CD8-positive, alpha-beta memory T cell (primary cell): ENCODE results near the gene PGAM4. TPM values are rescaled to one million over a fixed set of nuclear protein-coding genes. Genes with fewer than 3 reads are reported as not detected.
"Not testable (repeated sequence)": the region's sequence is repeated elsewhere in the genome, so short reads cannot be mapped to it uniquely, and the experiment has no call there.

ENCODE experiments used
- CTCF ChIA-PET: fragments of 350-600 bp; sonication (Branson Sonifier 250); formaldehyde crosslinking; loops from one replicate; lab custom pipeline; 2021; ENCODE audit warnings: antibody characterized with exemption; lab: Charles Lee
- POLR2A ChIA-PET: fragments of 350-600 bp; sonication (Branson Sonifier 250); formaldehyde crosslinking; loops from one replicate; lab custom pipeline; 2021; ENCODE audit warnings: antibody characterized with exemption; lab: Charles Lee
- DNase-seq, 5 donors: peaks; one replicate each; pipeline versions ENCODE4 v3.0.0 to v3.0.0-alpha.2; 2020 to 2022; ENCODE audit warnings: mixed read lengths in 1 of 5
- H3K27ac ChIP-seq: one replicate; pipeline ENCODE4 v1.7.0; 2013; ENCODE audit warnings: low read depth, mild to moderate bottlenecking, low read length, moderate library complexity
- H3K27me3 ChIP-seq: 2 replicates; pipeline ENCODE4 v1.7.0; 2013; ENCODE audit warnings: low read length, mild to moderate bottlenecking; ENCODE audit not compliant: insufficient read depth, poor library complexity, severe bottlenecking
- H3K36me3 ChIP-seq: 2 replicates; pipeline ENCODE4 v1.7.0; 2013; ENCODE audit warnings: mild to moderate bottlenecking, low read length, moderate library complexity; ENCODE audit not compliant: insufficient read depth
- H3K4me1 ChIP-seq: 2 replicates; pipeline ENCODE4 v1.7.0; 2013; ENCODE audit warnings: mild to moderate bottlenecking, low read length, moderate library complexity; ENCODE audit not compliant: insufficient read depth
- H3K4me3 ChIP-seq: 2 replicates; pipeline ENCODE4 v1.7.0; 2013; ENCODE audit warnings: mild to moderate bottlenecking, low read length
- H3K9me3 ChIP-seq: 2 replicates; pipeline ENCODE4 v1.7.0; 2013; ENCODE audit warnings: mild to moderate bottlenecking, low read length
- H3K27ac Mint-ChIP-seq, 8 donors: one replicate each; pipeline ENCODE4 v1.8.0; 2020 to 2021; ENCODE audit warnings: mixed read lengths in 8 of 8, mild to moderate bottlenecking in 6 of 8, inconsistent platforms in 3 of 8, moderate library complexity in 3 of 8
- H3K27me3 Mint-ChIP-seq, 2 donors: one replicate each; pipeline ENCODE4 v1.8.0; 2020 to 2021; ENCODE audit warnings: mixed read lengths in 2 of 2, mild to moderate bottlenecking in 1 of 2, moderate library complexity in 1 of 2
- H3K36me3 Mint-ChIP-seq, 3 donors: one replicate each; pipeline ENCODE4 v1.8.0; 2020 to 2021; ENCODE audit warnings: mixed read lengths in 3 of 3, inconsistent platforms in 1 of 3, mild to moderate bottlenecking in 1 of 3
- H3K4me1 Mint-ChIP-seq, 3 donors: one replicate each; pipeline ENCODE4 v1.8.0; 2020 to 2021; ENCODE audit warnings: mixed read lengths in 3 of 3, inconsistent platforms in 1 of 3, mild to moderate bottlenecking in 1 of 3
- H3K4me3 Mint-ChIP-seq, 7 donors: one replicate each; pipeline ENCODE4 v1.8.0; 2020 to 2021; ENCODE audit warnings: mixed read lengths in 7 of 7, mild to moderate bottlenecking in 6 of 7, moderate library complexity in 4 of 7, inconsistent platforms in 2 of 7
- H3K9me3 Mint-ChIP-seq, 5 donors: one replicate each; pipeline ENCODE4 v1.8.0; 2020 to 2022; ENCODE audit warnings: mixed read lengths in 5 of 5, mild to moderate bottlenecking in 3 of 5, moderate library complexity in 2 of 5, inconsistent platforms in 1 of 5
- polyA plus RNA-seq: library from polyadenylated mRNA; unstranded; fragments of 300-500 nt; fragmentation: Illumina TruSeq; gene quantifications from one replicate; pipeline ENCODE4 v1.2.3, GENCODE V29; 2021
- total RNA-seq, 2 experiments: library from RNA; stranded (reverse); gene quantifications; one replicate each; pipeline ENCODE4 v1.2.3, GENCODE V29; 2021

The PGAM4 gene
- total and polyA plus RNA-seq, 3 experiments from 2014 or later = 0.85 to 1.2 TPM; not detected in 1

DNA sequence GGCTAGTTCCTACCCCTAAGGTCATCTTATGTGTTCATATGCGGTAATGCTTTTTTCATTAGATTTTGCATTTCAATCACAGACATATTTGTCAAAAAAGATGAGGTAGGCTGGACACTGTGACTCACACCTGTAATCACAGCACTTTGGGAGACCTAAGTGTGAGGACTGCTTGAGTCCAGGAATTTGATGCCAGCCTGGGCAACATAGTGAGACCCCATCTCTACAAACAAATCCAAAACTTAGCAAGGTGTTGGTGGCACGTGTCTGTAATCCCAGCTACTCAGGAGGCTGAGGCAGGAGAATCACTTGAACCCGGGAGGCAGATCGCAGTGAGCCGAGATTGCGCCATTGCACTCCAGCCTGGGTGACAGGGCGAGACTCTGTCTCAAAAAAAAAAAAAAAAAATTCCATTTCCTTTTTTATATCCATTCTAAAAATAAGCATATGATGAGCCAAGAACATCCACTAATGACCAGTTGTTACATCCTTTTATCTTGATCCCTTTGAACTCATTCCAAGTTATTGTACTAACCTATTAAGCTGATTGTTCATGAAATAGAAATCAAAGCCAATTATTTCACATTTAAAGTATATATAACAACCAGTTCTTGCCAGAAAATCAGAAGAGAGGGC, 23.4 kb downstream of the PGAM4 start:
- H3K4me1 Mint-ChIP-seq = peaks cover 4 to 5% (median 4%) of the 10 kb centered on the region in 3 donors
- H3K27me3 ChIP-seq = no peaks in the 10 kb centered on the region
- peaks cover 0 to 3% of the 10 kb centered on the region in 2 donors for H3K27me3 Mint-ChIP-seq
- H3K9me3 Mint-ChIP-seq = no peaks in the 10 kb centered on the region
- H3K27ac Mint-ChIP-seq = no peak overlapping the region
- ChIA-PET POLR2A (no interaction called here), CTCF (no interaction called here)
- H3K36me3 ChIP-seq = no peaks in the 10 kb centered on the region
- no peaks in the 10 kb centered on the region for H3K9me3 ChIP-seq
- peaks cover 2 to 3% (median 2%) of the 10 kb centered on the region in 3 donors for H3K36me3 Mint-ChIP-seq
- no peak overlapping the region for H3K4me3 ChIP-seq
- H3K4me1 ChIP-seq = no peaks in the 10 kb centered on the region
- DNase-seq = no peak
- H3K27ac ChIP-seq = no peak overlapping the region
- H3K4me3 Mint-ChIP-seq = no peak overlapping the region

DNA sequence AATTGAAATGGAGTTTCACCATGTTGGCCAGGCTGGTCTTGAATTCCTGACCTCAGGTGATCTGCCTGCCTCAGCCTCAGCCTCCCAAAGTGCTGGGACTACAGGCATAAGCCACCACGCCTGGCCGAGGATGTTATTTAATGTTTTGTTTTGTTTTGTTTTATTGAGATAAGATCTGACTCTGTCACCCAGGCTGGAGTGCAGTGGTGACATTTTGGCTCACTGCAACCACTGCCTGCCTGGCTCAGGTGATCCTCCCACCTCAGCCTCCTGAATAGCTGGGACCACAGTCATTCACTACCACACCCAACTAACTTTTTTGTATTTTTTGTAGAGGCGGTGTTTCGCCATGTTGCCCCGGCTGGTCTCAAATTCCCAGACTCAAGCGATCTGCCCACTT, 24.4 kb downstream of the PGAM4 start:
- H3K4me3 ChIP-seq, H3K4me1 ChIP-seq, H3K36me3 Mint-ChIP-seq, H3K9me3 Mint-ChIP-seq, H3K27ac Mint-ChIP-seq, H3K27me3 ChIP-seq, H3K4me1 Mint-ChIP-seq, CTCF ChIA-PET, POLR2A ChIA-PET, H3K27me3 Mint-ChIP-seq, H3K36me3 ChIP-seq, H3K9me3 ChIP-seq, DNase-seq, H3K4me3 Mint-ChIP-seq, H3K27ac ChIP-seq: not testable (repeated sequence)

DNA sequence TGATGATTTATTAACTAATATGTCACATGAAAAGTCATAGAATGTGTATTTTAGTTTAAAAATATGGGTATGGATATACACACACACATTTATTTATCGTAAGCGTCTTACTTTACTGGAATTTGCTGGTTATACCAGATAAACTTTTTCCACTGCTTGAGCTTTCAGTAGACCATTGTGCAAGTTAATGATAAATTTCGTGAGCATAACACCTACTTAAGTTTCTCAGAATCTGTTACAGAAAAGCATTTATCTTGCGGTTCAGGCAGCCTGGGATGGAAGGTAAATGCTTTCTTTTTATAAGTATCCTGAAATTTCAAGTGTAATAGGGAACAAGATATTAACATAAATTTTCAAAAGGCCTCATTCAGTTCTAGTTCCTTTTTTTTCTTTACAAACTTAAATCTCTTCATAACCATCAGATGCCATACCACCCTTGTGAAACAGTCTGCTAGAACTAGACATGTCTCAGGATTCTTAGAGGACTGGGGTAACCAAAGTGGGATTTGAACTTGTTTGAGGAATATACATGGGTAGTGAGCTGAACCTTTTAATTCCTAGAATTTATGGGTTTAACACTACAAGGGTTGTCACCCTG, 31.3 kb downstream of the PGAM4 start:
- Histone ChIP-seq H3K27me3 (no peaks in the 10 kb centered on the region), H3K36me3 (no peaks in the 10 kb centered on the region), H3K4me3 (no peak overlapping the region), H3K9me3 (no peaks in the 10 kb centered on the region), H3K27ac (no peak overlapping the region), H3K4me1 (no peaks in the 10 kb centered on the region)
- H3K9me3 Mint-ChIP-seq = no peaks in the 10 kb centered on the region
- DNase-seq = no peak
- H3K36me3 Mint-ChIP-seq = no peaks in the 10 kb centered on the region
- no peak overlapping the region for H3K4me3 Mint-ChIP-seq
- no peak overlapping the region for H3K27ac Mint-ChIP-seq
- H3K27me3 Mint-ChIP-seq = no peaks in the 10 kb centered on the region
- POLR2A ChIA-PET = no interaction called here
- H3K4me1 Mint-ChIP-seq = peaks cover 2 to 13% (median 2%) of the 10 kb centered on the region in 3 donors
- CTCF ChIA-PET = no interaction called here

- H3K4me3 Mint-ChIP-seq = no peak overlapping the region
- CTCF ChIA-PET = interaction anchor here (1.2 kb wide), 1 partner anchor 315 kb away, joined by 3 read pairs; no protein-coding TSS in a partner anchor
- no peaks in the 10 kb centered on the region for H3K27me3 Mint-ChIP-seq
- H3K36me3 ChIP-seq = no peaks in the 10 kb centered on the region
- no peak overlapping the region for H3K27ac ChIP-seq
- H3K9me3 ChIP-seq = no peaks in the 10 kb centered on the region
- no peaks in the 10 kb centered on the region for H3K9me3 Mint-ChIP-seq
- no peak overlapping the region for H3K27ac Mint-ChIP-seq
- POLR2A ChIA-PET = no interaction called here
- H3K4me1 ChIP-seq = no peaks in the 10 kb centered on the region
- no peaks in the 10 kb centered on the region for H3K27me3 ChIP-seq
- peaks cover 0 to 14% (median 1%) of the 10 kb centered on the region in 3 donors for H3K4me1 Mint-ChIP-seq
- peaks cover 0 to 4% (median 0%) of the 10 kb centered on the region in 3 donors for H3K36me3 Mint-ChIP-seq
- no peak for DNase-seq
- H3K4me3 ChIP-seq = no peak overlapping the region
These were observed 32.1 kb downstream of the PGAM4 start for GRCh38 chrX:77937291-77937690.

DNA sequence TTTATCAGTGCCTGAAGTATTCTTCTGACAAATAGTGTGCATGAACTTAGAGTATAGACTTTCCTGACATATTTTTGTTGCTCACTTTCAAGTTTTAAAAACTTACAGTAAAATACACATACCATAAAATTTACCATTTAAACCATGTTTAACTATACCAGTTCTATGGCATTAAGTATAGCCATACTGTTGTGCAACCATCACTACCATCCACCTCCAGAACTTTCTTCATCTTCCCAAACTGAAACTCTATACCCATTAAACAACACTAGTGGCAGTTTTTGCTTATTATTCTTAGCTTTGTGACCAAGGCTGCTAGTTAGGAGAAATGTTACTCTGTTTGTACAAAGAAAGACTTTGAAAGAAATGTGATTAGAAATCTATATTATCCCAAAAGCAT, 33.1 kb downstream of the PGAM4 start:
- DNase-seq = no peak
- H3K4me3 Mint-ChIP-seq = no peak overlapping the region
- POLR2A ChIA-PET = no interaction called here
- Histone ChIP-seq H3K9me3 (no peaks in the 10 kb centered on the region), H3K4me1 (no peaks in the 10 kb centered on the region), H3K27ac (no peak overlapping the region), H3K36me3 (no peaks in the 10 kb centered on the region), H3K4me3 (no peak overlapping the region), H3K27me3 (no peaks in the 10 kb centered on the region)
- CTCF ChIA-PET = interaction anchor here (1.2 kb wide), 1 partner anchor 315 kb away, joined by 3 read pairs; no protein-coding TSS in a partner anchor
- H3K27me3 Mint-ChIP-seq = no peaks in the 10 kb centered on the region
- no peak overlapping the region for H3K27ac Mint-ChIP-seq
- H3K4me1 Mint-ChIP-seq = peaks cover 0 to 14% (median 0%) of the 10 kb centered on the region in 3 donors
- no peaks in the 10 kb centered on the region for H3K9me3 Mint-ChIP-seq
- peaks cover 0 to 4% (median 0%) of the 10 kb centered on the region in 3 donors for H3K36me3 Mint-ChIP-seq

GRCh38 chrX:77935886-77936285, 33.6 kb downstream of the PGAM4 start:
- Histone ChIP-seq H3K4me1 (no peaks in the 10 kb centered on the region), H3K27ac (no peak overlapping the region), H3K36me3 (no peaks in the 10 kb centered on the region), H3K9me3 (no peaks in the 10 kb centered on the region), H3K27me3 (no peaks in the 10 kb centered on the region), H3K4me3 (no peak overlapping the region)
- CTCF ChIA-PET = interaction anchor here (1.2 kb wide), 1 partner anchor 314 kb away, joined by 3 read pairs; no protein-coding TSS in a partner anchor
- H3K36me3 Mint-ChIP-seq = peaks cover 0 to 4% (median 0%) of the 10 kb centered on the region in 3 donors
- H3K27me3 Mint-ChIP-seq = no peaks in the 10 kb centered on the region
- POLR2A ChIA-PET = no interaction called here
- H3K27ac Mint-ChIP-seq = no peak overlapping the region
- no peaks in the 10 kb centered on the region for H3K9me3 Mint-ChIP-seq
- no peak for DNase-seq
- peaks cover 0 to 14% (median 0%) of the 10 kb centered on the region in 3 donors for H3K4me1 Mint-ChIP-seq
- no peak overlapping the region for H3K4me3 Mint-ChIP-seq

DNA sequence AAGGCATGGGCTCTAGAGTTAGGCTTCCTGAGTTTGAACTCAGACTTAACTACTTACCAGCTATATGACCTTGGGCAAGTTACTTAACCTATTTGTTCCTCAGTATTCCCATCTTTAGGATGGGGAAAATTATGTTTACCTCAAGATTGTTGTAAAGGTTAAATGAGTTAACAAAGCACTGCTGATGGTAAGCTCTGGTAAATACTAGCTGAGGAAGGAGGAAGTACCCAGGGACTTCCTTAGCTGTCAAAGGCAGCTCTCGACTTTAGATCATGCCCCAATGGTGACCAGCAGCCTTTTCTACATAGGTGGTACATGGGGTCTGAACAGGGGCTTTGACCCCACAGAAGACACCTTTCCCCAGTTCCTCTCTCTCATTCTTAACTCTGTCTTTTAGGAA, 38.9 kb downstream of the PGAM4 start:
- H3K27me3 ChIP-seq = no peaks in the 10 kb centered on the region
- no peak overlapping the region for H3K27ac ChIP-seq
- no peaks in the 10 kb centered on the region for H3K36me3 ChIP-seq
- no peak for DNase-seq
- CTCF ChIA-PET = no interaction called here
- peaks cover 0 to 14% (median 0%) of the 10 kb centered on the region in 3 donors for H3K36me3 Mint-ChIP-seq
- no peak overlapping the region for H3K4me3 ChIP-seq
- H3K4me1 ChIP-seq = no peaks in the 10 kb centered on the region
- POLR2A ChIA-PET = no interaction called here
- no peaks in the 10 kb centered on the region for H3K9me3 ChIP-seq
- peaks cover 2 to 12% (median 4%) of the 10 kb centered on the region in 3 donors for H3K4me1 Mint-ChIP-seq
- H3K4me3 Mint-ChIP-seq = no peak overlapping the region
- no peaks in the 10 kb centered on the region for H3K9me3 Mint-ChIP-seq
- H3K27me3 Mint-ChIP-seq = peaks cover 0 to 3% of the 10 kb centered on the region in 2 donors
- H3K27ac Mint-ChIP-seq = no peak overlapping the region

GRCh38 chrX:77925764-77926163, 43.7 kb downstream of the PGAM4 start:
- H3K4me3 ChIP-seq = no peak overlapping the region
- no peaks in the 10 kb centered on the region for H3K9me3 ChIP-seq
- peaks cover 9 to 27% (median 11%) of the 10 kb centered on the region in 3 donors for H3K4me1 Mint-ChIP-seq
- peaks cover 0 to 11% (median 3%) of the 10 kb centered on the region in 3 donors for H3K36me3 Mint-ChIP-seq
- H3K27ac Mint-ChIP-seq = peak overlapping the region in 3 of 8 donors; percentile 23 to 63 (median 33)
- no peak for DNase-seq
- no peaks in the 10 kb centered on the region for H3K36me3 ChIP-seq
- CTCF ChIA-PET = no interaction called here
- H3K4me3 Mint-ChIP-seq = peak overlapping the region in 3 of 7 donors; percentile 11 to 32 (median 28)
- H3K4me1 ChIP-seq = no peaks in the 10 kb centered on the region
- no peaks in the 10 kb centered on the region for H3K27me3 ChIP-seq
- H3K27me3 Mint-ChIP-seq = peaks cover 0 to 3% of the 10 kb centered on the region in 2 donors
- POLR2A ChIA-PET = no interaction called here
- no peaks in the 10 kb centered on the region for H3K9me3 Mint-ChIP-seq
- no peak overlapping the region for H3K27ac ChIP-seq
